OCI-LY1 (cell line): ENCODE data around the gene ARHGEF19.

Experiments
- CTCF ChIP-seq: fragments of 200-600 bp; sonication (generic), shearing (Covaris generic); IDR thresholded peaks from 2 replicates; pipeline ENCODE4 v1.5.1; 2017; ENCODE audit warnings: mild to moderate bottlenecking, antibody characterized with exemption, low read length, moderate library complexity, mixed read lengths
- EZH2 ChIP-seq: fragments of 200-600 bp; sonication (generic), shearing (Covaris generic); IDR thresholded peaks from 2 replicates; pipeline ENCODE4 v1.8.0; 2017; ENCODE audit warnings: borderline replicate concordance, mixed run types, mild to moderate bottlenecking, antibody characterized with exemption, low read length, moderate library complexity, mixed read lengths

- no peak for TF ChIP-seq CTCF
- no peak for TF ChIP-seq EZH2
Measured at GRCh38 chr1:16167331-16168143, 44.9 kb downstream of the ARHGEF19 start.
